A549 (cell line): ENCODE measurements around the gene PIAS3. TPM values are rescaled to one million over a fixed set of nuclear protein-coding genes. Genes with fewer than 3 reads are reported as not detected.

Experiments used
- ATAC-seq, 2 experiments: fragments of 200-7000 bp in 1 of 2; fragments of >200 bp in 1 of 2; cut with Nextera tagmentation in 1 of 2; cut with Tn5 transposase in 1 of 2; 3 replicates each; pipeline versions ENCODE4 v1.8.0 to v1.9.1; 2018 to 2020; ENCODE audit warnings: mild to moderate bottlenecking in 1 of 2, moderate library complexity in 1 of 2
- CTCF ChIA-PET: fragments of 300-600 bp; sonication (Branson Sonifier 250); formaldehyde crosslinking; extraction: SDS; loops from one replicate; lab custom pipeline; 2021; ENCODE audit warnings: antibody characterized with exemption, inconsistent platforms; lab: Yijun Ruan, JAX
- POLR2A ChIA-PET: fragments of 350-600 bp; formaldehyde crosslinking; extraction: SDS; loops from one replicate; lab custom pipeline; 2021; ENCODE audit warnings: antibody characterized with exemption, inconsistent platforms; lab: Yijun Ruan, JAX
- DNase-seq, 2 experiments: peaks; one replicate each; pipeline versions ENCODE4 v3.0.0 to v3.0.0-alpha.2; 2011 to 2016; ENCODE audit warnings: low read depth in 1 of 2, low spot score in 1 of 2
- FAIRE-seq: peaks from 2 replicates; lab custom pipeline; 2011; peaks lifted over from hg19 to GRCh38; lab: Jason Lieb, UNC
- H3K27ac ChIP-seq, 2 experiments: fragments of >200 bp; sonication (Bioruptor Twin); formaldehyde crosslinking; 3 replicates each; pipeline ENCODE4 v1.5.1; 2016 to 2017
- H3K4me1 ChIP-seq: fragments of >200 bp; sonication (Bioruptor Twin); formaldehyde crosslinking; 3 replicates; pipeline ENCODE4 v1.6.1; 2016
- H3K4me2 ChIP-seq: fragments of >200 bp; sonication (Bioruptor Twin); formaldehyde crosslinking; 3 replicates; pipeline ENCODE4 v1.6.1; 2016
- H3K4me3 ChIP-seq: fragments of >200 bp; sonication (Bioruptor Twin); formaldehyde crosslinking; 3 replicates; pipeline ENCODE4 v1.5.1; 2016
- H3K9me3 ChIP-seq: fragments of >200 bp; sonication (Bioruptor Twin); formaldehyde crosslinking; 3 replicates; pipeline ENCODE4 v1.6.1; 2016
- CEBPB ChIP-seq, 2 experiments: fragments of >200 bp in 1 of 2; sonication (Bioruptor Twin) in 1 of 2; formaldehyde crosslinking in 1 of 2; IDR thresholded peaks; 2 replicates each; pipeline ENCODE4 v1.6.1; 2012 to 2016
- CHD2 ChIP-seq: fragments of 150-350 bp; IDR thresholded peaks from 2 replicates; pipeline ENCODE4 v1.6.1; 2014; ENCODE audit warnings: low read length; ENCODE audit not compliant: partially characterized antibody
- CHD4 ChIP-seq: fragments of 200-600 bp; sonication (generic); IDR thresholded peaks from 2 replicates; pipeline ENCODE4 v1.6.1; 2016; ENCODE audit warnings: antibody characterized with exemption, mild to moderate bottlenecking, borderline replicate concordance
- CTCF ChIP-seq: fragments of >200 bp; sonication (Bioruptor Twin); formaldehyde crosslinking; IDR thresholded peaks from 3 replicates; pipeline ENCODE4 v1.5.1; 2016
- EHF ChIP-seq: fragments of 250-450 bp; sonication (Bioruptor Pico); IDR thresholded peaks from 2 replicates; pipeline ENCODE4 v1.5.0; 2020; ENCODE audit warnings: mild to moderate bottlenecking
- ELK1 ChIP-seq: fragments of 150-350 bp; IDR thresholded peaks from 2 replicates; pipeline ENCODE4 v1.6.1; 2014; ENCODE audit warnings: low read depth, mild to moderate bottlenecking, low read length
- EP300 ChIP-seq, 2 experiments: fragments of >200 bp; sonication (Bioruptor Twin); formaldehyde crosslinking; IDR thresholded peaks; 2 replicates in 1 of 2; 3 replicates in 1 of 2; pipeline ENCODE4 v1.6.1; 2016 to 2017
- ESRRA ChIP-seq: fragments of 150-350 bp; IDR thresholded peaks from 2 replicates; pipeline ENCODE4 v1.6.1; 2014; ENCODE audit warnings: mild to moderate bottlenecking, low read length, borderline replicate concordance
- GATA3 ChIP-seq: IDR thresholded peaks from 2 replicates; pipeline ENCODE4 v1.6.1; 2012; ENCODE audit warnings: borderline replicate concordance
- HOXA7 ChIP-seq: fragments of 250-450 bp; sonication (Bioruptor Pico); IDR thresholded peaks from 2 replicates; pipeline ENCODE4 v1.5.0; 2020; ENCODE audit warnings: mild to moderate bottlenecking, moderate library complexity
- HOXB13 ChIP-seq: fragments of 250-450 bp; sonication (Bioruptor Pico); IDR thresholded peaks from 2 replicates; pipeline ENCODE4 v1.5.0; 2020; ENCODE audit warnings: low read depth, mild to moderate bottlenecking, moderate library complexity
- POLR2A ChIP-seq: IDR thresholded peaks from 2 replicates; pipeline ENCODE4 v1.6.1; 2012; ENCODE audit warnings: mild to moderate bottlenecking, low read length
- POLR2AphosphoS2 ChIP-seq: conservative IDR thresholded peaks from 2 replicates; pipeline ENCODE4 v1.6.1; 2012; ENCODE audit warnings: low read length, improper control_type of control experiment, inconsistent platforms
- RAD21 ChIP-seq, 2 experiments: fragments of >200 bp in 1 of 2; sonication (Bioruptor Twin) in 1 of 2; formaldehyde crosslinking in 1 of 2; IDR thresholded peaks in 1 of 2; conservative IDR thresholded peaks in 1 of 2; 2 replicates in 1 of 2; 3 replicates in 1 of 2; pipeline ENCODE4 v1.6.1; 2012 to 2018; ENCODE audit warnings: inconsistent platforms in 1 of 2
- SREBF2 ChIP-seq: fragments of 450-650 bp; IDR thresholded peaks from 2 replicates; pipeline ENCODE4 v1.6.1; 2014; ENCODE audit warnings: mild to moderate bottlenecking, moderate library complexity
- ZFP36 ChIP-seq: fragments of 450-650 bp; IDR thresholded peaks from 2 replicates; pipeline ENCODE4 v1.6.1; 2014; ENCODE audit warnings: borderline replicate concordance; ENCODE audit not compliant: partially characterized antibody
- WGBS: methylation state at CpG from one replicate; pipeline ENCODE4 v1.1.6; 2017; ENCODE audit errors: missing lambda C conversion rate; 5-methylcytosine and 5-hydroxymethylcytosine counted together
- polyA plus RNA-seq, 4 experiments: library from polyadenylated mRNA; depleted of rRNA in 3 of 4; stranded (reverse); fragments of >200 nt; fragmentation: RNase III in 1 of 4; extraction: RNeasy Plus Mini Kit Qiagen cat#74134 plus additional on column Dnase treatment in 1 of 4; gene quantifications; 2 replicates in 3 of 4; 3 replicates in 1 of 4; pipeline ENCODE4 v1.2.3, GENCODE V29; 2011 to 2017
- TF ChIP-seq, protein P1 (sequence below): fragments of >200 bp; sonication (Bioruptor Twin); formaldehyde crosslinking; IDR thresholded peaks from 2 replicates; pipeline ENCODE4 v1.6.1; 2016
- TF ChIP-seq, protein P2 (sequence below): fragments of 450-650 bp; IDR thresholded peaks from 2 replicates; pipeline ENCODE4 v1.6.1; 2014; ENCODE audit warnings: antibody characterized with exemption
- TF ChIP-seq, protein P3 (sequence below): IDR thresholded peaks from 2 replicates; pipeline ENCODE4 v1.6.1; 2012; ENCODE audit warnings: low read depth, borderline replicate concordance

PIAS3 gene
- polyA plus RNA-seq, 2 of the 4 experiments (the other 2 are of a cell fraction): 15.5 to 22.7 TPM

DNA sequence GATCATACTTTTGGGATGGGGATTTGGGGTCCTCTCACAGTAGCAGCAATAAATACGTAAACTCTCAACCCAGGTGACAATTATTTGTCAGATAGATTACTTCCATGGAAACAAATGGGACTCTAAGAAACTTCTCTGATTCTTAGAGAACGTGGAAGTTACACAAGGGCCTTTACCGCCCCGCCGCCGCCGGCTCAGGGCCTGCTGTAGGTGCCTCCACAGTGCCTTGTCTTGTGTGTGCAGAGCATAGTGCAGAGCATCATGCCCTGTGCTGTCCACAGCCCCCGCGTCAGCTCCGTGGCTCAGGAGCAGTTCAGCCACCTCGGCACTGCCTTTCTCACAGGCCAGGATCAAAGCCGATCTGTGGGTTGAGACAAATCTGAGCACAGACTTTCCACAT, 15.8 kb upstream of the PIAS3 start:
- no peak overlapping the region for H3K4me2 ChIP-seq
- no peak overlapping the region for H3K27ac ChIP-seq
- TF ChIP-seq, protein P1, sequence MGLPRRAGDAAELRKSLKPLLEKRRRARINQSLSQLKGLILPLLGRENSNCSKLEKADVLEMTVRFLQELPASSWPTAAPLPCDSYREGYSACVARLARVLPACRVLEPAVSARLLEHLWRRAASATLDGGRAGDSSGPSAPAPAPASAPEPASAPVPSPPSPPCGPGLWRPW: no peak
- no peak for TF ChIP-seq POLR2A
- TF ChIP-seq CHD4: no peak
- no peak for TF ChIP-seq ESRRA
- TF ChIP-seq, protein P2, sequence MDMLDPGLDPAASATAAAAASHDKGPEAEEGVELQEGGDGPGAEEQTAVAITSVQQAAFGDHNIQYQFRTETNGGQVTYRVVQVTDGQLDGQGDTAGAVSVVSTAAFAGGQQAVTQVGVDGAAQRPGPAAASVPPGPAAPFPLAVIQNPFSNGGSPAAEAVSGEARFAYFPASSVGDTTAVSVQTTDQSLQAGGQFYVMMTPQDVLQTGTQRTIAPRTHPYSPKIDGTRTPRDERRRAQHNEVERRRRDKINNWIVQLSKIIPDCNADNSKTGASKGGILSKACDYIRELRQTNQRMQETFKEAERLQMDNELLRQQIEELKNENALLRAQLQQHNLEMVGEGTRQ: no peak
- no peak for TF ChIP-seq POLR2AphosphoS2
- no peak for TF ChIP-seq GATA3
- TF ChIP-seq, protein P3, sequence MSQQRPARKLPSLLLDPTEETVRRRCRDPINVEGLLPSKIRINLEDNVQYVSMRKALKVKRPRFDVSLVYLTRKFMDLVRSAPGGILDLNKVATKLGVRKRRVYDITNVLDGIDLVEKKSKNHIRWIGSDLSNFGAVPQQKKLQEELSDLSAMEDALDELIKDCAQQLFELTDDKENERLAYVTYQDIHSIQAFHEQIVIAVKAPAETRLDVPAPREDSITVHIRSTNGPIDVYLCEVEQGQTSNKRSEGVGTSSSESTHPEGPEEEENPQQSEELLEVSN: no peak
- TF ChIP-seq CEBPB (IDR thresholded peaks at IDR 0.05): no peak
- TF ChIP-seq CHD2: no peak
- TF ChIP-seq EHF (CRISPR knock-in tag): no peak
- TF ChIP-seq, all 56 proteins: peak for 0
- H3K4me1 ChIP-seq: peaks cover 10% of the 10 kb centered on the region; the same call in 1 of the 3 replicates
- no peak for ATAC-seq
- DNase-seq: no peak
- no peak overlapping the region for H3K4me3 ChIP-seq
- FAIRE-seq: no peak
- POLR2A ChIA-PET: no interaction called here
- no peaks in the 10 kb centered on the region for H3K9me3 ChIP-seq
- WGBS: 89% methylated on average over 12 of the region's 12 CpGs
- CTCF ChIA-PET: interaction anchor here (0.6 to 2.5 kb wide), 9 partner anchors 9 to 40 kb away, joined by 3 to 15 read pairs (median 5); partner anchors contain the start of gene NUDT17

GRCh38 chr1:145871994-145872924, 13.4 kb upstream of the PIAS3 start:
- H3K27ac ChIP-seq: no peak overlapping the region
- no peak for FAIRE-seq

More at GRCh38 chr1:145871994-145872924, 13.4 kb upstream of the PIAS3 start:
- ATAC-seq (peak in 1 of 2 experiments; percentile 22; a peak in 2 of 6 replicates), DNase-seq (no peak)
- Histone ChIP-seq H3K4me3 (no peak overlapping the region), H3K4me1 (no peaks in the 10 kb centered on the region), H3K4me2 (no peak overlapping the region), H3K9me3 (no peaks in the 10 kb centered on the region)
- ChIA-PET POLR2A (interaction anchor here (0.9 kb wide), 1 partner anchor 55 kb away, joined by 4 read pairs; the partner anchor contains the start of gene RBM8A), CTCF (interaction anchor here (0.8 to 3.7 kb wide), 10 partner anchors 8 to 135 kb away, joined by 3 to 19 read pairs (median 5); partner anchors contain the start of gene NUDT17)
- no peak for TF ChIP-seq CEBPB (IDR thresholded peaks at IDR 0.05)
- TF ChIP-seq ZFP36: no peak
- TF ChIP-seq EHF (CRISPR knock-in tag): no peak
- no peak for TF ChIP-seq ELK1
- no peak for TF ChIP-seq EP300 (IDR thresholded peaks at IDR 0.05)
- no peak for TF ChIP-seq SREBF2
- TF ChIP-seq HOXA7 (CRISPR knock-in tag): no peak
- TF ChIP-seq POLR2A: no peak
- TF ChIP-seq RAD21 (conservative IDR thresholded peaks at IDR 0.05 in 1 of 2, IDR thresholded peaks at IDR 0.05 in 1 of 2): no peak
- no peak for TF ChIP-seq CTCF
- TF ChIP-seq HOXB13 (CRISPR knock-in tag): no peak
- WGBS: 88% methylated on average over 46 of the region's 47 CpGs
